GM18951 (cell line): ENCODE measurements around the gene GNPTAB.

Experiments
- POLR2A ChIP-seq: IDR thresholded peaks from 4 replicates; pipeline ENCODE4 v1.6.1; 2011; ENCODE audit warnings: mild to moderate bottlenecking; ENCODE audit not compliant: insufficient read length, insufficient read depth; ENCODE audit errors: extremely low read depth
- in situ Hi-C: fragments of 300-500 bp; cut with MboI; formaldehyde crosslinking; loops from one replicate; pipeline ENCODE4 v1.12.0; 2022; ENCODE audit warnings: low sequenced_read_pairs, mixed read lengths, inconsistent platforms; ENCODE audit not compliant: unreplicated experiment

The GNPTAB gene

GRCh38 chr12:101713059-101713682, 117.6 kb downstream of the GNPTAB start:
- no peak for TF ChIP-seq POLR2A
- in situ Hi-C loops = no loop called here

- in situ Hi-C loops = no loop called here
- no peak for TF ChIP-seq POLR2A
These were observed 120.5 kb downstream of the GNPTAB start for GRCh38 chr12:101710288-101710687.

GRCh38 chr12:101707131-101707782, 123.5 kb downstream of the GNPTAB start:
- in situ Hi-C loops = no loop called here

GRCh38 chr12:101706403-101706802, 124.4 kb downstream of the GNPTAB start:
- no peak for TF ChIP-seq POLR2A
- in situ Hi-C loops = no loop called here

More at GRCh38 chr12:101707131-101707782, 123.5 kb downstream of the GNPTAB start:
- TF ChIP-seq POLR2A = no peak

- TF ChIP-seq POLR2A = no peak
- in situ Hi-C loops = no loop called here
These were observed 127.3 kb downstream of the GNPTAB start for GRCh38 chr12:101703487-101703886.

- in situ Hi-C loops = no loop called here
- TF ChIP-seq POLR2A = no peak
These were observed 130.4 kb downstream of the GNPTAB start for GRCh38 chr12:101700299-101700820.

GRCh38 chr12:101698800-101699347, 131.9 kb downstream of the GNPTAB start:
- in situ Hi-C loops = no loop called here
- no peak for TF ChIP-seq POLR2A

GRCh38 chr12:101697930-101698799, 132.6 kb downstream of the GNPTAB start:
- TF ChIP-seq POLR2A = no peak
- in situ Hi-C loops = no loop called here

GRCh38 chr12:101697197-101697929, 133.4 kb downstream of the GNPTAB start, which contains the start of gene CHPT1:
CHPT1 (plus strand) TSS chr12:101697640; CDS start chr12:101697862, 222 bp downstream.
- in situ Hi-C loops = no loop called here
- TF ChIP-seq POLR2A = peak; percentile 58

- in situ Hi-C loops = no loop called here
- no peak for TF ChIP-seq POLR2A
These were observed 134.2 kb downstream of the GNPTAB start for GRCh38 chr12:101696251-101697196.

GRCh38 chr12:101695706-101696105, 135.1 kb downstream of the GNPTAB start:
- in situ Hi-C loops = no loop called here
- TF ChIP-seq POLR2A = no peak
